ENCODE data around the gene LINC01488.

The LINC01488 gene

GRCh38 chr11:69494851-69495250 is 13.4 kb downstream of the LINC01488 start:
- no peak for FAIRE-seq

DNA sequence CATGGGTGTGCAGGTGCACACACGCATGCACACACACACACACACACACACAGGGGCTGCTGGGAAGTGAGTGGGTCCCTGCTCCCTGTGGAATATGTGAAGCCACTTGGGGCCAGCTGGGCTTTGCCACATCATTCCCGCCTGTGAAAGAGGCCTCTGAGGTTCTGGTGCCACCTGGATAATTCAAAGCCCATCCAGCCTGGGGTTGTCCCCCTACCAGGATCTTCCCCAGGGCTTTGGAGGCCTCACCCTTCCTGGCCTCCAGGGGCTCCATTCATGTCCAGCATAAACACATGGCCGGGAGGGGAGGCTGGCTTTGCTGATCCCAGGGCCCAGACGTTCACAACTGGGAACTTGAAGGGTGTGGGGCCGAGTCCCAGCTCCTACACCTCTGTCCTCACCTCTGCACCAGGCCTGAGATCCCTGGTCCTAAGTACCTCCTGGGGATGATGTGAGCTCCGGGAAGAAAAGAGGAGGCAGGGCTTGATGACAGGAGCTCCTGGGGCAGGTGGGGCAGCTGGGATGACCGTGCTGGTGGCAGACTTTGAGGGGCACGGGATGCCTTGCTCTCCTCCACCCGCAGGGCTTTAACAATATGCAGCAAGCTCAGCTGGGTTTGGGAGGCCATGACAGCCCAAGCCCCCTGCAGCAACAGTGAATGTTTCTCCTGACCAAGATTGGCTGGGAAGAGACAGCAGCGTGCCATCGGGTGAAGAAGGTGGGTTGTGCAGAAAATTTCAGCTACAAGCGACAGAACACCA is 14.2 kb downstream of the LINC01488 start:
- FAIRE-seq: no peak

GRCh38 chr11:69496202-69496557 is 14.7 kb downstream of the LINC01488 start:
- no peak for FAIRE-seq

DNA sequence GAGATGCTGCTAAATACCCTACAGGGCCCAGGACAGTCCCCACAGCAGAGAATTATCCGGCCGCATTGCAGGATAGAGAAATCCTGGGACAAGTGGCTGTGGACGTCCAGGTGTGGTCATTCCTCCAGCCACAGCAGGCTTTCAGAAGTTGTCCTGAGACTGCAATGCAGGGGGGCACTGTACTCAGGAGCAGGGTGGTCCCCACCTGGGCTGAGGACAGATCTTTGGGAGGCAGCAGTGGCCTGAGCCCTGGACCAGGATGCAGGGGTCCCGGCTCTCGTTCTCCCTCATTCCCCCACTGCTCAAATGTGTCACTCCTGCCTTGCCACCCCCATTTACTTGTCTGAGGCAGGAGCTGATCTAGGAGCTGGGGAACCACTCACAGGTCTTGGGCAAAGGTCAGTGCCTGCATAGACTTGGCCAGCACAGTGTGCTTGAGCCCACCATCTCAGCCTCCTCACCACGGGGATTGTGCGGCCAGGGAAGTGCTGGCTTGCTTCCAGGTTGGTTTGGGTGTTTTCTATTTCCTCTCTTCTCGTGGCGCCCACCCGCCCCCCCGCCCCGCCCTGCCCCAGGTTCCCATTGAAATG is 15.3 kb downstream of the LINC01488 start:
- FAIRE-seq: no peak

GRCh38 chr11:69497221-69497787 is 15.8 kb downstream of the LINC01488 start:
- FAIRE-seq: no peak

- no peak for FAIRE-seq
Observed at GRCh38 chr11:69498614-69499175, 17.2 kb downstream of the LINC01488 start.

DNA sequence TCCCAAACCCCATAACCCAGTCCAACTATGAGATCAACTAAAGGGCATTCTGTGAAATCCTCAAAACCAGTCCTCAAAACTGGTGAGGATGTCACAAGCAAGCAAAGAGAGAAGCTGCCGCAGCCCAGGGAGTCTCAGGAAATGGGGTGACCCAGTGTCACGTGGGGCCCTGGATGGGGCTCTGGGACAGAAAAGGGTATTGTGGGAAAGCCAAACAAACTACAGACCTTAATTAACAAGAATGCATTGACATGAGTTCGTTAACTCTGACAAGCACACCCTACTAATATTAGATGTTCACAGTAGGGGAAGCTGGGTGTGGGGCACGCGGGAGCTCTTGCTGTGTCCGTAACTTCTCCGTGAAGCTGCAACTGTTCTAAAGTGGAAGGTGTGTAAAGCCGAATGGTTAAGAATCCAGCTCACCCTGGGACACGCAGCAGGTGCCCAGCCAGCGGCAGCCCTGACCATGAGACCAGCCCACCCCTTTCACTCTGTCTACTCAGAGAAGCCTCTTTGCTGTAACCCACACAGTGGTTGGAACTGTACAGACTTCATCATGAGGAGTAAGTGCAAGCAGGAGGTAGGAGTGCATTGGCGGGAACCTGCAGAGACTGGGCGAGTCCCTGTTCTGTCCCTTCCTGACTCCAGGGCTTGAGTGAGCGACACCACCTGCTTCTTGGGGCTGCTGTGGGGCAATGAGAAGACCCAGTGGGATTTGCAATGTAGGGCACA is 17.9 kb downstream of the LINC01488 start:
- no peak for FAIRE-seq

DNA sequence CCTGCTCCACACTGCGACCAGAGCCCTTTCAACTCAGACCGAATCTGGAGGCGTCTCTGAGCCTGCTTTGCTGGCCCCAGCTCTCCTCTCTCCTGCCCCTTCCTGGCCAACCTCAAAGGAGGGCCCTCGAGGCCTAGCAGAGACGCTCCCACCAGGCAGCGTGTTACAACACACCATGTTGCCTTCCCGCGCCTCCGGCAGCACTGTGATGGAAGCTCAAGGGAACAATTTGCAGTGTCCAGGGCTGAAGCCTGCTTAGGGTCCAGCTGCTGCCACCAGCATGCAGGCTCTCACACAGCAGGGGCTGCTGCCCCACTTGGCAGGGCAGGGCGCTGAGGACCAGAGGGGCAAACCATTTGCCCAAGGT is 18.4 kb downstream of the LINC01488 start:
- FAIRE-seq: no peak

DNA sequence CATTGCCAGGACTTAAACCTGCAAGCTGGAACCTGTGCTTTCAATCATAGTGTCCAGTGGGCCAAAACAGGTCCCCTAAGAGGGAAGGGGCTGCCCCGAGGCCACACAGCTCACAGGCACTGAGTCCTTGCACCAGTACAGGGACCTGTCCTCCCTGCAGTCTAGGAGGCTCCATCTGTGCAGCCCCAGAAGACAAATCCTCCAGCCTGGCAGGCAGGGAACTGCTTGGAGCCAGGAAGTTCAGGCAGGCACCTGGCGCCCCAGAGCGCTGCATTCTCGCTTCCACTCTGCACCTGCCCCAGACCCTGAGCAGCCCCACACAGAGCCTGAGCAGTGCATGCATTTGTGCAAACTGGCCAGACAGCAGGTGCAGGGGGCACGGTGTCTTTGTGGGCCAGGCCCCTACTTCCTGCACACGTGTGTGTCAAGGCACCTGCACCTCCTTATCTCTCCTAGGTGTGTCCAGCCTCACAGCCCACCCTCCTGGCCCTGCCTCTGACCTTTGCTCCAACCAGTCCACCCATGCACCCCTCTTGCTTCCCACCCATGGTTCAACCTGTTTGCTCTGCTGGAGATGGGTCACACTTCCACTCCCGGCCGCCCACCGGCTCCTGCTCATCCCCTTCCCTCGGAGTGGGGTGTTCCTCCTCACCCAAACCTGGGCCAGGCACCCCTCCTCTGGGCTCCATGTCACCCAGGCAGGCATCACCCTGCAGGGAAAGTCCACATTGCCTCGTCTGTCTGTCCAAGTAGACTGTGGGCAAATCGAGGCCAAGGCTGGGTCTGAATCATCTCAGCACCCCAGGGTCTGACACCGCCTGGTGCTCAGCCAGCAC is 19.0 kb downstream of the LINC01488 start:
- FAIRE-seq: no peak

- FAIRE-seq: no peak
Observed at GRCh38 chr11:69501121-69501489, 19.6 kb downstream of the LINC01488 start.

DNA sequence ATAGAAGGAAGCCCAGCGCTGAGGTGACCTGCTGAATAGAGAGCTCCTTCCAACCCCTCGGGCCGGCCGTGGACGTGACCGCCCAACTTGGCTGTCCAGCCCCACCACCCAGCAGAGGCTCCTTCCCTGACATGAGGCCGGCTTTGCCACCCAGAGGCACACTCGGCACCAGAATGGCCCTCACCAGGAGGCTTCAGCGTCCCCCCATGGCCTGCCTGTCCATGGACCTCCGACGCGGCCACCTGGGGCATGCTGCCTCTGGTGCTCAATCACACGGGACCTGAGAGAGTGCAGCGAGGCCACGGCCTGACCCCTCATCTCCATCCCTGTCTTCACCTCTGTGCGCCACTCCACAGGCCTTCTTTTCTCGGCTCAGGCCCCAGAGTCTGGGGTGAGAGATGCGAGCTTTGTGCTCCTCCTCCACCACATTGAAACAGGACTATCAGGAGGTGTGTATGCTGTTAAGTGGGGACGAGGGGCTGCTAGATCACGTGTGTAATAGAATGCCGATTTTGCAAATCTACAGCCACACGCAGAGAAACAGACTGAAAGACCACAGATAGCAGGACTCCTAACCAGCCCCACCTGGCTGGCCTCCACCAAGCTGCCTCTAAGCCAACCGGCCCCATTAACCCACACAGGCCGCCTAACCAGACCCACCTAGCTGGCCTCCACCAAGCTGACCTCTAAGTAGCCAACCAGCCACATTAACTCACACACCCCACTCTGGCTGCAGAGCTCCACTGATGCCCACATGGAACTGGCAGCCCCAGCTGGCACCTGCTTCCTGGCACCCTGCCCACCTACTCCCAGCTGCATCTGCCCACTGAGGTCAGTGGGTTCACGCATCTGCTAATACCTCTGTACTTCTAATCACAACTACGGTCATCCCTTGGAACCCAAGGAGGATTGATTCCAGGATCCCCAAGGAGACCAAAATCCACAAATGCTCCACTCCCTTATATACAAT is 20.7 kb downstream of the LINC01488 start:
- no peak for FAIRE-seq

DNA sequence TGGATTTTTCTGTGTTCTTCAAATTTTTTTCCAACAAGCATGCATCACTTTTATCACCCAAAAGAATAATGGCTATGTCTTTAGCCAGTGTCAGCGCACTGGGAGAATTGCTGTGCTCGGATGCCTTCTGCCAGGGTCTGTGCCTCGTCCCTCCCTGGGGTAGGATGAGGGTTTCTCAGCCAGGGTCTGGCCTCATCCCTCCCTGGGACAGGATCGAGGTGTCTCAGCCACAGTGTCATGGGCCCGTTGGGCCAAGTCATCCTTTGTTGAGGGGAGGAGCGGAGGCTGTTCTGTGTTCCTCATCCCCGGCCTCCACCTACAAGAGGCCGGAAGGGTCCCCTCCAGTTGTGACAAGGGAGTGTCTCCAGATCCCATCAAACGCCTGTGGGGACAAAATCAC is 22.7 kb downstream of the LINC01488 start:
- no peak for FAIRE-seq

DNA sequence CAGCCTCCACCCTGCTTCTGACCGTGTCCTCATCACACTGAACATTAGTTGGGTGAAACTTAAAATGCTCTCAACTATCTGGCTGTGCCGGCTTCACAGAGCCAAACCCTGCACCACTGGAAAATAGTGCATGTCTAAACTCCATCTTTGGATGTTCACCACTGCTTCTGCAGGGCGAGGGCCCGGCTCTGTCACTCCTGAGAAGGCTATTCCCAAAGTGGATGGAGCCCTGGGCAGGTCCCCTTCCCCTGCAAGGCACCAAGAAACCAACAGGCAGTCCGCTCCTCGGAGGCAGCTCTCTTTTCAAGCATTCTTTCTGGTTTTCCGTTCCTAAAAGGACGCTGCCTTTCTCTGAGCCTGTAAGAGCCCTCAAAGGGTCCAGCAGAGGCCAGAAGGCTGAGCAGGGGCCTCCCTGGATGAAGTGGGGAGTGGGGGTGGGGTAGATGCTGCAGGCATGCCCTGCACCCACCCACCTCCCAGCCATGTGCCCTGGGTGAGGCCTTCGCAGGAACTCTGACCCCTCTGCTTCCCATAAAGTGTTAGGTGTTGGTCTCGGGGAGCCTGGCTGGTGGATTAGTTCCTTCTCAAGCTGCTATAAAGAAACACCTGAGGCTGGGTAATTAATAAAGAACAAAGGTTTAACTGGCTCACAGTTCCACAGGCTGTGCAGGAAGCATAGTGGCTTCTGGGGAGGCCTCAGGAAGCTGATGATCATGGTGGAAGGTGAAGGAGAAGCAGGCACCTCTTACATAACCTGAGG is 23.3 kb downstream of the LINC01488 start:
- FAIRE-seq: no peak

- FAIRE-seq: no peak
Observed at GRCh38 chr11:69508974-69509373, 27.5 kb downstream of the LINC01488 start.

GRCh38 chr11:69509381-69509780 is 27.9 kb downstream of the LINC01488 start:
- no peak for FAIRE-seq

- no peak for FAIRE-seq
Observed at GRCh38 chr11:69509846-69510390, 28.5 kb downstream of the LINC01488 start.

- no peak for FAIRE-seq
Observed at GRCh38 chr11:69510471-69511357, 29.3 kb downstream of the LINC01488 start.

DNA sequence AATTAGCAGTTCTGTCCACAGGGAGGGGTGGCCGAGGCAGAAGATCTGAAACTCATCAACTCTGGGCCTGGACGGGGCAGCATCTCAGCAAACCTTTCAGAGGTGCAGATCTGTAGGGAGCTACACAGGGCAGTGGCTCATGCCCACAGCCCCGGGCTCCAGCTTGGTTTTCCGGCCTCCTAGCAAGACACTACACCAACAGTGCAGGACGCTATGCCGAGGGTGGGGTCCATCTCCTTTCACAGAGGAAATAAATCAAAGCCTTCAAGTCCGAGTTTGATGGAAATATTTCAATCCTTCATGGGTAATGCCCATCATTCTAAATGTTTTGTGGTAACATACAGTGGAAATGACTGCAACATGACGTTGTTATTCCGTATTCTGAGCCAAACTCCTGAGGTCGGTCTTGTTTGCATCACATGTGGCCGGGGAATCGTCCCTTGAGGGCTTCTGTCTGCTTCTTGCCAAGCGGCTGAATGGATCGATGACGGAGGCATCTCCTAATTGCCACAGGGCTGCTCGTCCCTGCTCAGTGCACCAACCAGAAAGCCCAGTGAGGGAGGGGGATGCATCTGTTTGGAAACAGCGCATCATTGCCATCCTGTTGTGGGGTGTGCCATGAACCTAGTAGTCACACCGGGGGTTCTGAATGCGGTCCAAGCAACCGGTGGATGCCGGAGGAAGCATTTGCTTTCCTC is 30.0 kb downstream of the LINC01488 start:
- no peak for FAIRE-seq
